ENCODE data around the gene FSIP1.
A peak's percentile ranks its signal among the peaks of the same experiment; 100 is the strongest.

Gene FSIP1

DNA sequence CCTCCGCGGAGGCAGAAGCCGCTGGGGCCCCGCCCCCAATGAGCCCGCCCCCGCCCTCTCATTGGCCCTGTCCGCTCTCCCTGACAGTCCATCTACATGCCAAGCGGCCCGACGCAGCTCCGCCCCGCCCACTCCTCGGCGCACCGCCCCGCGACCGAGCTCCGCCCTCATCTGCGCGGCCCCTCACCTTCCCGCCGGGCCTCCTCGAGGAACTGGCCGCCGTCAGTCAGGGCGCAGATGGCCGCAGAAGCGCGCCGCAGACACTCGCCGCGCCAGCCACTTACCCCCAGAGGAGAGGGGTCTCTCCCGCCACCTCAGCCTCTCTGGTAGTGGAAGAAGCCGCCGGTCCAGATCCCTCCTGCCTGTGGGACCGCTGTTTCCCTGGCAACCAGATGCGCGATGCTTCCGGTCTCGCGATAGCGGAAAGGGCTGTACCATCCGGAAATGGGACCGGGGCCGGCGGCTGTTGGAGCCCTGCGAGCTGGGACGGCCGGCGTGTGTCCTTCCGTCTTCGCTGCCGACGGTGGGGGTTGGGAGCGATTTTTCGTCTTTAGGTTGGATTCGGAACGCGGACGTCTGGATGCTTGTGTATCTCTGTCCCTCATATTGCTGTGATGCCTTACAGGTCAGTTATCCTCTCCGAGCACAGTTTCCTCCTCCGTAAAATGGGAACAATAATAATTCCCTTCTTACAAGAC lies at the start of gene FSIP1:
Gene FSIP1 (minus strand): TSS at position 401 of the 698 bp plus-strand sequence. CDS start 6,317 bp downstream, outside the sequence.
- Histone ChIP-seq H3K27me3 (replicated peaks; ENCODE audit: control insufficient read depth, insufficient read depth, low read length) (no peaks in the 10 kb centered on the region), H3K4me3 (replicated peaks; ENCODE audit: low read depth, low read length) (peak within 1 kb of the TSS; percentile 81), H3K36me3 (ENCODE audit: control insufficient read depth, insufficient read depth, low read length) (no peaks in the 10 kb centered on the region)
- DNase-seq (ENCODE audit: extremely low read depth, insufficient read length): peak; percentile 98
- TF ChIP-seq, protein P1, sequence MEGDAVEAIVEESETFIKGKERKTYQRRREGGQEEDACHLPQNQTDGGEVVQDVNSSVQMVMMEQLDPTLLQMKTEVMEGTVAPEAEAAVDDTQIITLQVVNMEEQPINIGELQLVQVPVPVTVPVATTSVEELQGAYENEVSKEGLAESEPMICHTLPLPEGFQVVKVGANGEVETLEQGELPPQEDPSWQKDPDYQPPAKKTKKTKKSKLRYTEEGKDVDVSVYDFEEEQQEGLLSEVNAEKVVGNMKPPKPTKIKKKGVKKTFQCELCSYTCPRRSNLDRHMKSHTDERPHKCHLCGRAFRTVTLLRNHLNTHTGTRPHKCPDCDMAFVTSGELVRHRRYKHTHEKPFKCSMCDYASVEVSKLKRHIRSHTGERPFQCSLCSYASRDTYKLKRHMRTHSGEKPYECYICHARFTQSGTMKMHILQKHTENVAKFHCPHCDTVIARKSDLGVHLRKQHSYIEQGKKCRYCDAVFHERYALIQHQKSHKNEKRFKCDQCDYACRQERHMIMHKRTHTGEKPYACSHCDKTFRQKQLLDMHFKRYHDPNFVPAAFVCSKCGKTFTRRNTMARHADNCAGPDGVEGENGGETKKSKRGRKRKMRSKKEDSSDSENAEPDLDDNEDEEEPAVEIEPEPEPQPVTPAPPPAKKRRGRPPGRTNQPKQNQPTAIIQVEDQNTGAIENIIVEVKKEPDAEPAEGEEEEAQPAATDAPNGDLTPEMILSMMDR (IDR thresholded peaks at IDR 0.05; ENCODE audit: insufficient read depth, low read length, poor library complexity, severe bottlenecking): no peak

GRCh38 chr15:39830166-39830565 lies 47.5 kb upstream of the FSIP1 start:
- no peaks in the 10 kb centered on the region for H3K36me3 ChIP-seq (ENCODE audit: control insufficient read depth, insufficient read depth, low read length)
- DNase-seq (ENCODE audit: extremely low read depth, insufficient read length): no peak
- no peaks in the 10 kb centered on the region for H3K27me3 ChIP-seq (replicated peaks; ENCODE audit: control insufficient read depth, insufficient read depth, low read length)
- TF ChIP-seq, protein P1 (IDR thresholded peaks at IDR 0.05; ENCODE audit: insufficient read depth, low read length, poor library complexity, severe bottlenecking): no peak
- H3K4me3 ChIP-seq (replicated peaks; ENCODE audit: low read depth, low read length): no peak overlapping the region

DNA sequence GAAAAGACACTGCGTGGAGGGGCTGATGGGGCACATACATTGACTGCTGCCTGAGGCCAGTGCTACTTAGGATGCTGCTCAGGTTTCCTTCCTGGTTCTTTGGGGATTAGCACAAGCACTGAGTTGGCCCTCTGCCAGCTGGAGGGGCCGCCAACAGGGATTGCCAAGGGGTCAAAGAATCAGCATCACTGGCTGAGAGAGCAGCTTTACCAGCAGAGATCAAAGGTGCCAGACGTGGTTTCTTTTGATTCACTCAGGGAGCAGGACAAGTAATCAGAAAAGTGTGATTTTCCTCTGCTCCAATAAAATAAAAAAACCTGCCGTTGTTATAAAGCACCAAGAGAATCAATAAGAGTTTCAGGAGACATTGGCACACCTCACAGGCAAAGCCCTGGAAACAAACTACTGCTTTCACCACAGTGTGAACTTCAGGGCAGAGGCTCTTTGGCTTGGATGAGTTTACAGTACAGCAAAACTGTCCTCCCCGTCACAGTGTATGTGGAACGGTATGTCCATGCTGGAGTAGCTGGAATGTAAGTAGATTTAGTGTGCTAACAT lies 45.8 kb upstream of the FSIP1 start:
- H3K36me3 ChIP-seq (ENCODE audit: control insufficient read depth, insufficient read depth, low read length): no peaks in the 10 kb centered on the region
- H3K4me3 ChIP-seq (replicated peaks; ENCODE audit: low read depth, low read length): no peak overlapping the region
- DNase-seq (ENCODE audit: extremely low read depth, insufficient read length): no peak
- TF ChIP-seq, protein P1 (IDR thresholded peaks at IDR 0.05; ENCODE audit: insufficient read depth, low read length, poor library complexity, severe bottlenecking): no peak
- H3K27me3 ChIP-seq (replicated peaks; ENCODE audit: control insufficient read depth, insufficient read depth, low read length): no peaks in the 10 kb centered on the region

- no peaks in the 10 kb centered on the region for H3K36me3 ChIP-seq (ENCODE audit: control insufficient read depth, insufficient read depth, low read length)
- TF ChIP-seq, protein P1 (IDR thresholded peaks at IDR 0.05; ENCODE audit: insufficient read depth, low read length, poor library complexity, severe bottlenecking): no peak
- no peak overlapping the region for H3K4me3 ChIP-seq (replicated peaks; ENCODE audit: low read depth, low read length)
These were observed 44.3 kb upstream of the FSIP1 start for GRCh38 chr15:39826975-39827374.

DNA sequence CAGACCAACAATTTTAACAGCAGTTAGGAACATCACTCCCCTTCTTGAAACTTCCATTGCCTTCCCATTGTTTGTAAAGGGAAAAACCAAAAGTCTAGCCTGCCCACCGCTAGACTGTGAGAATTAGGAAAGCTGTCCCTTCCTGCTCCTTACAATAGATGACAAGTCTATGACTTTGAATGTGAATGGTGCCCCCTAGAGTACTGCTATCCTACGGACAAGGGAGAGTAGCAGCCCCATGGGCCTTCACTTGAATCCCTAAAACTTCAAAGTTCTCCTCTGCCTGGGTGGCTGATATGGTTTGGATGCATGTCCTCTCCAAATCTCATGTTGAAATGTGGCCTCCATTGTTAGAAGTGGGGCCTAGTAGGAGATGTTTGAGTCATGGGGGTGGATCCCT lies 41.0 kb upstream of the FSIP1 start:
- no peak for DNase-seq (ENCODE audit: extremely low read depth, insufficient read length)
- Histone ChIP-seq H3K36me3 (ENCODE audit: control insufficient read depth, insufficient read depth, low read length) (no peaks in the 10 kb centered on the region), H3K27me3 (replicated peaks; ENCODE audit: control insufficient read depth, insufficient read depth, low read length) (no peaks in the 10 kb centered on the region), H3K4me3 (replicated peaks; ENCODE audit: low read depth, low read length) (no peak overlapping the region)
- TF ChIP-seq, protein P1 (IDR thresholded peaks at IDR 0.05; ENCODE audit: insufficient read depth, low read length, poor library complexity, severe bottlenecking): no peak

More at GRCh38 chr15:39826975-39827374, 44.3 kb upstream of the FSIP1 start:
- no peaks in the 10 kb centered on the region for H3K27me3 ChIP-seq (replicated peaks; ENCODE audit: control insufficient read depth, insufficient read depth, low read length)
- DNase-seq (ENCODE audit: extremely low read depth, insufficient read length): no peak

Data from GM06990 (cell line).